Astrocyte (in vitro differentiated cells and primary cell): ENCODE measurements around the gene TMEM200B. TPM values are rescaled to one million over a fixed set of nuclear protein-coding genes. Genes with fewer than 3 reads are reported as not detected.

ENCODE experiments used
- DNase-seq: peaks from one replicate; pipeline ENCODE4 v3.0.0-alpha.2; 2010; ENCODE audit warnings: low read depth
- FAIRE-seq: peaks from 2 replicates; lab custom pipeline; 2011; peaks lifted over from hg19 to GRCh38; lab: Jason Lieb, UNC
- H2AFZ ChIP-seq: 2 replicates; pipeline ENCODE4 v1.6.0; 2012; ENCODE audit warnings: low read depth, low read length, inconsistent platforms
- H3K27ac ChIP-seq: 2 replicates; pipeline ENCODE4 v1.5.1; 2011; ENCODE audit warnings: low read depth, low read length, inconsistent platforms
- H3K27me3 ChIP-seq: 2 replicates; pipeline ENCODE4 v1.6.0; 2011; ENCODE audit warnings: low read length, inconsistent platforms; ENCODE audit not compliant: insufficient read depth
- H3K36me3 ChIP-seq: 2 replicates; pipeline ENCODE4 v1.5.1; 2011; ENCODE audit warnings: low read length, inconsistent platforms; ENCODE audit not compliant: insufficient read depth
- H3K4me1 ChIP-seq: 2 replicates; pipeline ENCODE4 v1.5.1; 2011; ENCODE audit warnings: low read length, inconsistent platforms; ENCODE audit not compliant: insufficient read depth
- H3K4me2 ChIP-seq: 2 replicates; pipeline ENCODE4 v1.6.0; 2012; ENCODE audit warnings: low read length, inconsistent platforms
- H3K4me3 ChIP-seq: 2 replicates; pipeline ENCODE4 v1.5.1; 2011; ENCODE audit warnings: low read depth, mild to moderate bottlenecking, low read length, inconsistent platforms; ENCODE audit not compliant: insufficient read depth
- H3K79me2 ChIP-seq: 2 replicates; pipeline ENCODE4 v1.6.0; 2012; ENCODE audit warnings: mild to moderate bottlenecking, low read length, inconsistent platforms; ENCODE audit not compliant: insufficient read depth
- H3K9ac ChIP-seq: 2 replicates; pipeline ENCODE4 v1.6.0; 2012; ENCODE audit warnings: mild to moderate bottlenecking, low read length, inconsistent platforms
- H3K9me3 ChIP-seq: 2 replicates; pipeline ENCODE4 v1.5.1; 2012; ENCODE audit warnings: low read depth, mild to moderate bottlenecking, low read length, inconsistent platforms; ENCODE audit not compliant: insufficient read depth
- H4K20me1 ChIP-seq: 2 replicates; pipeline ENCODE4 v1.6.0; 2012; ENCODE audit warnings: low read length, inconsistent platforms; ENCODE audit not compliant: insufficient read depth
- H3K27ac Mint-ChIP-seq: one replicate; pipeline ENCODE4 v1.8.0; 2021; ENCODE audit warnings: mild to moderate bottlenecking, mixed read lengths; ENCODE audit not compliant: unreplicated experiment
- H3K27me3 Mint-ChIP-seq: one replicate; pipeline ENCODE4 v1.8.0; 2021; ENCODE audit warnings: low read depth, mixed read lengths; ENCODE audit not compliant: unreplicated experiment
- H3K36me3 Mint-ChIP-seq: one replicate; pipeline ENCODE4 v1.8.0; 2021; ENCODE audit warnings: low read depth, mixed read lengths; ENCODE audit not compliant: unreplicated experiment
- H3K4me1 Mint-ChIP-seq: one replicate; pipeline ENCODE4 v1.8.0; 2021; ENCODE audit warnings: low read depth, mixed read lengths; ENCODE audit not compliant: unreplicated experiment
- H3K4me3 Mint-ChIP-seq: one replicate; pipeline ENCODE4 v1.8.0; 2021; ENCODE audit warnings: mild to moderate bottlenecking, moderate library complexity, mixed read lengths; ENCODE audit not compliant: unreplicated experiment
- H3K9me3 Mint-ChIP-seq: one replicate; pipeline ENCODE4 v1.8.0; 2021; ENCODE audit warnings: mild to moderate bottlenecking, mixed read lengths; ENCODE audit not compliant: unreplicated experiment
- EZH2 ChIP-seq: IDR thresholded peaks from 2 replicates; pipeline ENCODE4 v1.6.1; 2012; ENCODE audit warnings: mild to moderate bottlenecking, low read length, inconsistent platforms; ENCODE audit not compliant: insufficient read depth
- total RNA-seq: library from RNA; stranded (reverse); gene quantifications from 2 replicates; pipeline ENCODE4 v1.2.1, GENCODE V29; 2021
- TF ChIP-seq, protein P1 (sequence below): IDR thresholded peaks from 2 replicates; pipeline ENCODE4 v1.5.1; 2011; ENCODE audit warnings: low read depth, mild to moderate bottlenecking, inconsistent platforms, low read length, moderate library complexity; ENCODE audit not compliant: insufficient read depth

The TMEM200B gene
- total RNA-seq, 1 donor from 2014 or later, result 3.6 TPM

DNA sequence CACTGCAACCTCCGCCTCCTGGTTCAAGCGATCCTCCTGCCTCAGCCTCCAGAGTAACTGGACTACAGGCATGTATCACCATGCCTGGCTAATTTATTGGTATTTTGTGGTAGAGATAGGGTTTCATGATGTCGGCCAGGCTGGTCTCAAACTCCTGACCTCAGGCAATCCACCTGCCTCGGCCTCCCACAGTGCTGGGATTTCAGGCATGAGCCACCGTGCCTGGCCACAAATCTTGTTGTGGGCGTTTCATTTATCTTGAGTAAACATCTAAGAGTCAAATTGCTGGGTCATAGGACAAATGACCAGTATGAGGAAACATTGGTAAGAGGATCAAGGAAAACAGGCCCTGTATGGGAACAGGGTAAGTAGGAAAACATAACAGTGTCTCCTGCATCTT lies 17.9 kb downstream of the TMEM200B start:
- no peaks in the 10 kb centered on the region for H3K79me2 ChIP-seq
- no peaks in the 10 kb centered on the region for H3K36me3 ChIP-seq
- H4K20me1 ChIP-seq, result no peaks in the 10 kb centered on the region
- Mint-ChIP-seq H3K4me3 (no peak overlapping the region), H3K36me3 (peaks cover 2% of the 10 kb centered on the region), H3K27ac (no peak overlapping the region), H3K27me3 (no peaks in the 10 kb centered on the region), H3K4me1 (no peaks in the 10 kb centered on the region), H3K9me3 (no peaks in the 10 kb centered on the region)
- peaks cover 2% of the 10 kb centered on the region for H3K4me1 ChIP-seq
- no peak overlapping the region for H2AFZ ChIP-seq
- no peak overlapping the region for H3K27ac ChIP-seq
- no peaks in the 10 kb centered on the region for H3K9me3 ChIP-seq
- no peaks in the 10 kb centered on the region for H3K27me3 ChIP-seq
- TF ChIP-seq EZH2, result no peak
- TF ChIP-seq, protein P1, sequence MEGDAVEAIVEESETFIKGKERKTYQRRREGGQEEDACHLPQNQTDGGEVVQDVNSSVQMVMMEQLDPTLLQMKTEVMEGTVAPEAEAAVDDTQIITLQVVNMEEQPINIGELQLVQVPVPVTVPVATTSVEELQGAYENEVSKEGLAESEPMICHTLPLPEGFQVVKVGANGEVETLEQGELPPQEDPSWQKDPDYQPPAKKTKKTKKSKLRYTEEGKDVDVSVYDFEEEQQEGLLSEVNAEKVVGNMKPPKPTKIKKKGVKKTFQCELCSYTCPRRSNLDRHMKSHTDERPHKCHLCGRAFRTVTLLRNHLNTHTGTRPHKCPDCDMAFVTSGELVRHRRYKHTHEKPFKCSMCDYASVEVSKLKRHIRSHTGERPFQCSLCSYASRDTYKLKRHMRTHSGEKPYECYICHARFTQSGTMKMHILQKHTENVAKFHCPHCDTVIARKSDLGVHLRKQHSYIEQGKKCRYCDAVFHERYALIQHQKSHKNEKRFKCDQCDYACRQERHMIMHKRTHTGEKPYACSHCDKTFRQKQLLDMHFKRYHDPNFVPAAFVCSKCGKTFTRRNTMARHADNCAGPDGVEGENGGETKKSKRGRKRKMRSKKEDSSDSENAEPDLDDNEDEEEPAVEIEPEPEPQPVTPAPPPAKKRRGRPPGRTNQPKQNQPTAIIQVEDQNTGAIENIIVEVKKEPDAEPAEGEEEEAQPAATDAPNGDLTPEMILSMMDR, result no peak
- H3K9ac ChIP-seq, result no peak overlapping the region
- DNase-seq (no peak), FAIRE-seq (no peak)
- H3K4me3 ChIP-seq, result no peak overlapping the region
- no peak overlapping the region for H3K4me2 ChIP-seq

DNA sequence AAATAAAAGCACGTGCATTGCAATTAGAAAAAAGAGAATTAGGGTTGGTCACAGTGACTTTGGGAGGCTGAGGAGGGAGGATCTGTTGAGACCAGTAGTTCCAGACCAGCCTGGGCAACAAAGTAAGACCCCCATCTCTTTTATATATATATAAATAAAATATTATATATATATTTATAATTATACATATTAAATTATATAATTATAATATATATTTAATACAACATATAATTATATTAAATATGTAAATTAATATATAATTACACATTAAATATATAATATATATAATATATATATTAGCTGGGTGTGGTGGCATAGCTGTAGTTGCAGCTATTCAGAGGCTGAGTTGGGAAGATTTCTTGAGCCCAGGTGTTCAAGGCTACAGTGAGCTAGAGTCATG lies 23.2 kb downstream of the TMEM200B start:
- Mint-ChIP-seq H3K4me1 (no peaks in the 10 kb centered on the region), H3K36me3 (peaks cover 6% of the 10 kb centered on the region), H3K27ac (no peak overlapping the region), H3K9me3 (no peaks in the 10 kb centered on the region), H3K4me3 (no peak overlapping the region), H3K27me3 (no peaks in the 10 kb centered on the region)
- no peak overlapping the region for H2AFZ ChIP-seq
- H4K20me1 ChIP-seq, result no peaks in the 10 kb centered on the region
- H3K79me2 ChIP-seq, result no peaks in the 10 kb centered on the region
- no peak for TF ChIP-seq EZH2
- TF ChIP-seq, protein P1, result no peak
- no peak overlapping the region for H3K27ac ChIP-seq
- H3K4me3 ChIP-seq, result no peak overlapping the region
- no peaks in the 10 kb centered on the region for H3K27me3 ChIP-seq
- FAIRE-seq (no peak), DNase-seq (no peak)
- H3K4me2 ChIP-seq, result no peak overlapping the region
- no peak overlapping the region for H3K9ac ChIP-seq
- no peaks in the 10 kb centered on the region for H3K4me1 ChIP-seq
- H3K36me3 ChIP-seq, result no peaks in the 10 kb centered on the region
- no peaks in the 10 kb centered on the region for H3K9me3 ChIP-seq

DNA sequence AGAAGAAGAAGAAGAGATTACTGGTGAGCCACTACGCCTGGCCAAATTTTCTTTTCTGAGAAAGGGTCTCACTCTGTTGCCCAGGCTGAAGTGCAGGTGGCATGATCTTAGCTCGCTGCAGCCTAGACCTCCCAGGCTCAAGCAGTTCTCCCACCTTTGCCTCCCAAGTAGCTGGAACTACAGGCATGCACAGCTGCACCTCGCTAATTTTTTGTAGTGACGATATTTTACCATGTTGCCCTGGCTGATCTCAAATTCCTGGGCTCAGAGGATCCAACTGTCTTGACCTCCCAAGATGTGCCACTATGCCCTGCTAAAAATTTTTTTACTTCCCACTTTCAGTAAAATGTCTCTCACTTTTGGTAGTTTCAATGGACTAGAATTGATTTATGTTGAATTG lies 24.4 kb downstream of the TMEM200B start:
- no peak for TF ChIP-seq EZH2
- TF ChIP-seq, protein P1, result no peak
- Histone ChIP-seq H3K9me3 (no peaks in the 10 kb centered on the region), H4K20me1 (no peaks in the 10 kb centered on the region), H3K27ac (no peak overlapping the region), H3K4me1 (no peaks in the 10 kb centered on the region), H3K4me2 (no peak overlapping the region), H3K36me3 (no peaks in the 10 kb centered on the region), H3K4me3 (no peak overlapping the region), H2AFZ (no peak overlapping the region), H3K79me2 (no peaks in the 10 kb centered on the region), H3K27me3 (no peaks in the 10 kb centered on the region), H3K9ac (no peak overlapping the region)
- H3K9me3 Mint-ChIP-seq, result no peaks in the 10 kb centered on the region
- no peak overlapping the region for H3K27ac Mint-ChIP-seq
- H3K27me3 Mint-ChIP-seq, result no peaks in the 10 kb centered on the region
- H3K4me3 Mint-ChIP-seq, result no peak overlapping the region
- DNase-seq (no peak), FAIRE-seq (no peak)
- no peaks in the 10 kb centered on the region for H3K4me1 Mint-ChIP-seq
- peaks cover 6% of the 10 kb centered on the region for H3K36me3 Mint-ChIP-seq
